DMS53 (cell line): Measurements from ENCODE around the gene RAD50.
"Not testable (repeated sequence)": the region's sequence is repeated elsewhere in the genome, so short reads cannot be mapped to it uniquely, and the experiment has no call there.

Source experiments
- DNase-seq: peaks from one replicate; lab custom pipeline; 2025; lab: John Stamatoyannopoulos, UW

The RAD50 gene

GRCh38 chr5:132556763-132557477 is at the start of gene RAD50:
Gene RAD50 (plus strand): TSS chr5:132556977. CDS start chr5:132557325, 348 bp downstream.
- peak; percentile 99 for DNase-seq

- peak; percentile 36 for DNase-seq
Measured at GRCh38 chr5:132510076-132510475, 46.7 kb upstream of the RAD50 start.

GRCh38 chr5:132513618-132514336 is 43.0 kb upstream of the RAD50 start:
- DNase-seq: peak; percentile 51

- not testable (repeated sequence) for DNase-seq
Measured at GRCh38 chr5:132522067-132522466, 34.7 kb upstream of the RAD50 start.

- not testable (repeated sequence) for DNase-seq
Measured at GRCh38 chr5:132524877-132525276, 31.9 kb upstream of the RAD50 start.

GRCh38 chr5:132525299-132525724 is 31.5 kb upstream of the RAD50 start:
- DNase-seq: no peak

- DNase-seq: peak; percentile 84
Measured at GRCh38 chr5:132526290-132526973, 30.3 kb upstream of the RAD50 start.

GRCh38 chr5:132526974-132527564 is 29.7 kb upstream of the RAD50 start:
- DNase-seq: peak; percentile 45

GRCh38 chr5:132528021-132528420 is 28.8 kb upstream of the RAD50 start:
- no peak for DNase-seq

GRCh38 chr5:132528866-132529634 is 27.7 kb upstream of the RAD50 start:
- no peak for DNase-seq

GRCh38 chr5:132530946-132531345 is 25.8 kb upstream of the RAD50 start:
- no peak for DNase-seq

GRCh38 chr5:132539716-132540115 is 17.1 kb upstream of the RAD50 start:
- no peak for DNase-seq

- no peak for DNase-seq
Measured at GRCh38 chr5:132540149-132540548, 16.6 kb upstream of the RAD50 start.

- DNase-seq: no peak
Measured at GRCh38 chr5:132540764-132541163, 16.0 kb upstream of the RAD50 start.

GRCh38 chr5:132543472-132544201 is 13.1 kb upstream of the RAD50 start, which contains the start of gene IL5:
Gene IL5 (minus strand): TSS chr5:132543522. CDS start chr5:132543478, 44 bp downstream.
- no peak for DNase-seq

- no peak for DNase-seq
Measured at GRCh38 chr5:132546108-132546507, 10.7 kb upstream of the RAD50 start.

GRCh38 chr5:132547269-132547668 is 9.5 kb upstream of the RAD50 start:
- DNase-seq: no peak

GRCh38 chr5:132548834-132549233 is 7.9 kb upstream of the RAD50 start:
- DNase-seq: not testable (repeated sequence)

GRCh38 chr5:132549576-132549975 is 7.2 kb upstream of the RAD50 start:
- no peak for DNase-seq

- DNase-seq: peak; percentile 90
Measured at GRCh38 chr5:132556153-132556762, 519 bp upstream of the RAD50 start.
